Keratinocyte (primary cell): ENCODE results near the gene SFXN2.

ENCODE experiments used
- CTCF ChIP-seq, 3 experiments: IDR thresholded peaks in 1 of 3; conservative IDR thresholded peaks in 1 of 3; optimal IDR thresholded peaks in 1 of 3; 2 replicates in 2 of 3; 3 replicates in 1 of 3; pipeline versions ENCODE3 to v1.5.1; 2011; ENCODE audit warnings: low read length in 3 of 3, mild to moderate bottlenecking in 3 of 3, moderate library complexity in 2 of 3, control low read depth in 1 of 3, inconsistent platforms in 1 of 3; ENCODE audit not compliant: insufficient read depth in 2 of 3; ENCODE audit errors: extremely low read depth in 1 of 3
- EZH2 ChIP-seq: IDR thresholded peaks from one replicate; pipeline ENCODE4 v1.6.1; 2012; ENCODE audit warnings: inconsistent platforms, mild to moderate bottlenecking, low read length, moderate library complexity

- TF ChIP-seq CTCF (optimal IDR thresholded peaks at IDR 0.05 in 1 of 3, IDR thresholded peaks at IDR 0.05 in 1 of 3, conservative IDR thresholded peaks at IDR 0.05 in 1 of 3; ENCODE audit: extremely low read depth in 1 of 3, insufficient read depth in 2 of 3, low read length in 3 of 3): no peak
- no peak for TF ChIP-seq EZH2
Observed at GRCh38 chr10:102769375-102770107, 55.1 kb downstream of the SFXN2 start.
